GM06990 (cell line): Measurements from ENCODE around the gene PTPRA.

Experiments
- DNase-seq: peaks from one replicate; pipeline ENCODE4 v3.0.0-alpha.2; 2011; ENCODE audit not compliant: insufficient read length; ENCODE audit errors: extremely low read depth
- H3K27me3 ChIP-seq: replicated peaks from 2 replicates; pipeline ENCODE4 v1.6.0; 2011; ENCODE audit warnings: low read length; ENCODE audit not compliant: control insufficient read depth, insufficient read depth
- H3K36me3 ChIP-seq: 2 replicates; pipeline ENCODE4 v1.5.1; 2011; ENCODE audit warnings: low read length; ENCODE audit not compliant: control insufficient read depth, insufficient read depth
- H3K4me3 ChIP-seq: replicated peaks from 2 replicates; pipeline ENCODE4 v1.5.1; 2011; ENCODE audit warnings: low read depth, mild to moderate bottlenecking, control low read depth, low read length
- CTCF ChIP-seq: IDR thresholded peaks from 2 replicates; pipeline ENCODE4 v1.5.1; 2011; ENCODE audit warnings: low read length, control low read depth, mild to moderate bottlenecking, inconsistent platforms; ENCODE audit not compliant: insufficient read depth, poor library complexity, severe bottlenecking

Gene PTPRA

GRCh38 chr20:3082955-3083952, 210.0 kb downstream of the PTPRA start:
- H3K4me3 ChIP-seq = no peak overlapping the region
- no peaks in the 10 kb centered on the region for H3K36me3 ChIP-seq
- peaks cover 4% of the 10 kb centered on the region; the same call in 1 of the 2 replicates for H3K27me3 ChIP-seq
- DNase-seq = no peak
- no peak for TF ChIP-seq CTCF

GRCh38 chr20:3084283-3084985, 211.2 kb downstream of the PTPRA start, which contains the start of gene AVP:
TSS of gene AVP (minus strand) at chr20:3084724. CDS start at chr20:3084674, 50 bp downstream.
- no peak for DNase-seq
- no peak for TF ChIP-seq CTCF
- H3K27me3 ChIP-seq = peaks cover 4% of the 10 kb centered on the region; the same call in 1 of the 2 replicates
- no peaks in the 10 kb centered on the region for H3K36me3 ChIP-seq
- no peak within 1 kb of the TSS for H3K4me3 ChIP-seq

GRCh38 chr20:3084986-3085360, 211.7 kb downstream of the PTPRA start:
- TF ChIP-seq CTCF = no peak

GRCh38 chr20:3085571-3086072, 212.3 kb downstream of the PTPRA start:
- H3K4me3 ChIP-seq = no peak overlapping the region
- no peak for TF ChIP-seq CTCF
- no peaks in the 10 kb centered on the region for H3K36me3 ChIP-seq
- peaks cover 4% of the 10 kb centered on the region; the same call in 1 of the 2 replicates for H3K27me3 ChIP-seq
- no peak for DNase-seq

More at GRCh38 chr20:3084986-3085360, 211.7 kb downstream of the PTPRA start:
- DNase-seq = no peak
- no peaks in the 10 kb centered on the region for H3K36me3 ChIP-seq
- H3K27me3 ChIP-seq = peaks cover 4% of the 10 kb centered on the region; the same call in 1 of the 2 replicates
- no peak overlapping the region for H3K4me3 ChIP-seq

GRCh38 chr20:3088031-3088430, 214.8 kb downstream of the PTPRA start:
- no peak overlapping the region for H3K4me3 ChIP-seq
- DNase-seq = no peak
- no peaks in the 10 kb centered on the region for H3K36me3 ChIP-seq
- H3K27me3 ChIP-seq = peaks cover 4% of the 10 kb centered on the region; the same call in 1 of the 2 replicates
- TF ChIP-seq CTCF = no peak
